Right ventricle myocardium superior (tissue), 1 donor: Measurements from ENCODE around the gene FXYD7. TPM values are rescaled to one million over a fixed set of nuclear protein-coding genes. Genes with fewer than 3 reads are reported as not detected.

Experiments used
- ATAC-seq: fragments of 200-7000 bp; cut with Tn5 transposase; one replicate; pipeline ENCODE4 v1.9.1; 2020; ENCODE audit warnings: mild to moderate bottlenecking; ENCODE audit not compliant: poor library complexity
- DNase-seq: peaks from one replicate; pipeline ENCODE4 v3.0.0-alpha.2; 2020
- intact Hi-C: fragments of 100-400 bp; cut with DNase I; formaldehyde crosslinking; loops from one replicate; pipeline ENCODE4 v1.11.2; 2022
- total RNA-seq: library from RNA; stranded (reverse); fragmentation: NEBNext Ultra II Directional; extraction: Animal tissue kit (Norgen Biotek cat#: 25700); gene quantifications from one replicate; pipeline ENCODE4 v1.2.1, GENCODE V29; 2021
- donor health status: DM: no; HTN: yes; CAD: no; lungs with severe emphysema.

Gene FXYD7
- total RNA-seq, 1 donor from 2014 or later = not detected

- DNase-seq (no peak), ATAC-seq (no peak)
- intact Hi-C loops = loop anchor here (5.0 kb wide), 1 partner anchor 112 kb away; the partner anchor contains the start of gene USF2
These were observed 12.4 kb downstream of the FXYD7 start for GRCh38 chr19:35155441-35155840.

GRCh38 chr19:35155981-35156672, 13.1 kb downstream of the FXYD7 start:
- DNase-seq = no peak
- ATAC-seq = no peak
- intact Hi-C loops = loop anchor here (5.0 kb wide), 1 partner anchor 111 kb away; the partner anchor contains the start of gene USF2

- intact Hi-C loops = loop anchor here (5.0 kb wide), 1 partner anchor 111 kb away; the partner anchor contains the start of gene USF2
- no peak for DNase-seq
- no peak for ATAC-seq
These were observed 13.6 kb downstream of the FXYD7 start for GRCh38 chr19:35156673-35157014.

- ATAC-seq = no peak
- DNase-seq = no peak
- intact Hi-C loops = loop anchor here (5.0 kb wide), 1 partner anchor 110 kb away; the partner anchor contains the start of gene USF2
These were observed 14.4 kb downstream of the FXYD7 start for GRCh38 chr19:35157431-35157830.

GRCh38 chr19:35159606-35160005, 16.6 kb downstream of the FXYD7 start:
- intact Hi-C loops = loop anchor here (5.0 kb wide), 1 partner anchor 108 kb away; the partner anchor contains the start of gene USF2
- ATAC-seq (no peak), DNase-seq (no peak)

- DNase-seq = no peak
- ATAC-seq = no peak
- intact Hi-C loops = no loop called here
These were observed 17.8 kb downstream of the FXYD7 start for GRCh38 chr19:35160629-35161433.

- intact Hi-C loops = no loop called here
- DNase-seq (no peak), ATAC-seq (no peak)
These were observed 18.3 kb downstream of the FXYD7 start for GRCh38 chr19:35161434-35161743.

- DNase-seq = no peak
- no peak for ATAC-seq
- intact Hi-C loops = no loop called here
These were observed 19.6 kb downstream of the FXYD7 start for GRCh38 chr19:35162471-35163326.

GRCh38 chr19:35164418-35164817, 21.4 kb downstream of the FXYD7 start:
- intact Hi-C loops = no loop called here
- ATAC-seq (no peak), DNase-seq (no peak)

- intact Hi-C loops = no loop called here
- no peak for ATAC-seq
- no peak for DNase-seq
These were observed 22.4 kb downstream of the FXYD7 start for GRCh38 chr19:35165200-35166058.

GRCh38 chr19:35166100-35167063, 23.3 kb downstream of the FXYD7 start:
- intact Hi-C loops = no loop called here
- DNase-seq = no peak
- no peak for ATAC-seq

- intact Hi-C loops = no loop called here
- DNase-seq (no peak), ATAC-seq (no peak)
These were observed 24.4 kb downstream of the FXYD7 start for GRCh38 chr19:35167251-35168119.

GRCh38 chr19:35168196-35168595, 25.1 kb downstream of the FXYD7 start:
- no peak for DNase-seq
- no peak for ATAC-seq
- intact Hi-C loops = no loop called here

GRCh38 chr19:35169221-35169995, 26.4 kb downstream of the FXYD7 start:
- no peak for ATAC-seq
- DNase-seq = no peak
- intact Hi-C loops = no loop called here

- DNase-seq (no peak), ATAC-seq (peak; percentile 55)
- intact Hi-C loops = no loop called here
These were observed 27.5 kb downstream of the FXYD7 start for GRCh38 chr19:35170359-35171061.
